Keratinocyte (primary cell): ENCODE results near the gene RAE1.

Experiments
- EZH2 ChIP-seq: IDR thresholded peaks from one replicate; pipeline ENCODE4 v1.6.1; 2012; ENCODE audit warnings: inconsistent platforms, mild to moderate bottlenecking, low read length, moderate library complexity
- TF ChIP-seq, protein P1 (sequence below), 3 experiments: IDR thresholded peaks in 1 of 3; conservative IDR thresholded peaks in 1 of 3; optimal IDR thresholded peaks in 1 of 3; 2 replicates in 2 of 3; 3 replicates in 1 of 3; pipeline versions ENCODE3 to v1.5.1; 2011; ENCODE audit warnings: low read length in 3 of 3, mild to moderate bottlenecking in 3 of 3, moderate library complexity in 2 of 3, control low read depth in 1 of 3, inconsistent platforms in 1 of 3; ENCODE audit not compliant: insufficient read depth in 2 of 3; ENCODE audit errors: extremely low read depth in 1 of 3

DNA sequence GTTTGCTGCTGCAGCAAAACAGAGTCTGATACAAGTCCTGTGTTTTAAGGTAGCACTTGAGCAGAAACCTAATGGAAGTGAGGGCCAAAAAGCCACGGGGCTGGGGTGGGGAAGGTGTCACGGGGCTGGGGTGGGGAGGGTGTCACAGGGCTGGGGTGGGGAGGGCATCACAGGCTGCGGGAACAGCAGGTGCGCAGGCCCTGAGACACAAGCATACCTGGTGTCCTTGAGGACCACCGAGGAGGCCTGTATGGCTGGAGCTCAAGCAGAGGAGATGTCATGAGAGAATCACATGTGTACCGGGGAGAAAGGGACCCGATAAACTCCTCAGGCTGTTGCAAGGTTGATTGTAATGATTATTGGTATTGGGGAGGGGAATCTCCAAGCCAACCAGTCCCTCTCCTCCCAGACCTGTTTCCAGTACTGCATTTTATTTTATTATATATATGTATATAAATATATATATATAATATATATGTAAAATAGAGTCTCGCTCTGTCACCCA lies 35.0 kb upstream of the RAE1 start:
- TF ChIP-seq, protein P1, sequence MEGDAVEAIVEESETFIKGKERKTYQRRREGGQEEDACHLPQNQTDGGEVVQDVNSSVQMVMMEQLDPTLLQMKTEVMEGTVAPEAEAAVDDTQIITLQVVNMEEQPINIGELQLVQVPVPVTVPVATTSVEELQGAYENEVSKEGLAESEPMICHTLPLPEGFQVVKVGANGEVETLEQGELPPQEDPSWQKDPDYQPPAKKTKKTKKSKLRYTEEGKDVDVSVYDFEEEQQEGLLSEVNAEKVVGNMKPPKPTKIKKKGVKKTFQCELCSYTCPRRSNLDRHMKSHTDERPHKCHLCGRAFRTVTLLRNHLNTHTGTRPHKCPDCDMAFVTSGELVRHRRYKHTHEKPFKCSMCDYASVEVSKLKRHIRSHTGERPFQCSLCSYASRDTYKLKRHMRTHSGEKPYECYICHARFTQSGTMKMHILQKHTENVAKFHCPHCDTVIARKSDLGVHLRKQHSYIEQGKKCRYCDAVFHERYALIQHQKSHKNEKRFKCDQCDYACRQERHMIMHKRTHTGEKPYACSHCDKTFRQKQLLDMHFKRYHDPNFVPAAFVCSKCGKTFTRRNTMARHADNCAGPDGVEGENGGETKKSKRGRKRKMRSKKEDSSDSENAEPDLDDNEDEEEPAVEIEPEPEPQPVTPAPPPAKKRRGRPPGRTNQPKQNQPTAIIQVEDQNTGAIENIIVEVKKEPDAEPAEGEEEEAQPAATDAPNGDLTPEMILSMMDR (optimal IDR thresholded peaks at IDR 0.05 in 1 of 3, IDR thresholded peaks at IDR 0.05 in 1 of 3, conservative IDR thresholded peaks at IDR 0.05 in 1 of 3; ENCODE audit: extremely low read depth in 1 of 3, insufficient read depth in 2 of 3, low read length in 3 of 3), result no peak
- TF ChIP-seq EZH2, result no peak
